Measurements from ENCODE around the gene ABTB2.

DNA sequence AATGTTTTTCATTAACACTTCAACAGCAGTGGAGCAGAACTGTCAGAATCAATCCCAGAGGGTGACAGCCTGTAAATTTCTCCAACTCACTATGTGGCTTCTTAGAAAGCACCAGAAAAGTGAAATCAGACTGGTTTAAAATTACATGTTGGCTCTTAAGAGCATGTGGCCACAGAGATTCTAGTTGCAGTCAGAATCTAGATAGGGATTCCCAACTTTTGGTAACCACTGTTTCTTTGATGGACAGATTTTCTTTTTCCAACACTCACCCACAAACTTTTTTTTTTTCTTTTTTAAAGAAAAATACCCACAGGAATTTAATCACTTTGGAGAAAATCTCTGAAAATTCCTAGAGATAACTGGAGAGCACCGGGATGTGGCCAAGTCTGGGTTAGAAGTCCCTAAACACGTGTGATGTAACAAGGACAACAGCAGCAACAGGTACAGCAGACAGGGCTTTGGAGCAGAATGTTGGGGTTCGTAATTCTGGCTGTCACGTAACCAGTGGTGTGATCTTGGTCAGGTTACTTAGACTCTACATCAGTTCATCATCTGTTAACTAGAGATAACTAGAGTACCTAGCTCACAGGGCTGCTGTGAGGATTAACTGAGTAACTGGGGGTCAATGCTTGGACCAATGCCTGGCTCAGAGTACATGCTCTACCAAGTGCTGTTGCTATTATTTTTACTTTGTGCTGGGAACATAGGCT, 152.3 kb downstream of the ABTB2 start:
- TF ChIP-seq, protein P1, sequence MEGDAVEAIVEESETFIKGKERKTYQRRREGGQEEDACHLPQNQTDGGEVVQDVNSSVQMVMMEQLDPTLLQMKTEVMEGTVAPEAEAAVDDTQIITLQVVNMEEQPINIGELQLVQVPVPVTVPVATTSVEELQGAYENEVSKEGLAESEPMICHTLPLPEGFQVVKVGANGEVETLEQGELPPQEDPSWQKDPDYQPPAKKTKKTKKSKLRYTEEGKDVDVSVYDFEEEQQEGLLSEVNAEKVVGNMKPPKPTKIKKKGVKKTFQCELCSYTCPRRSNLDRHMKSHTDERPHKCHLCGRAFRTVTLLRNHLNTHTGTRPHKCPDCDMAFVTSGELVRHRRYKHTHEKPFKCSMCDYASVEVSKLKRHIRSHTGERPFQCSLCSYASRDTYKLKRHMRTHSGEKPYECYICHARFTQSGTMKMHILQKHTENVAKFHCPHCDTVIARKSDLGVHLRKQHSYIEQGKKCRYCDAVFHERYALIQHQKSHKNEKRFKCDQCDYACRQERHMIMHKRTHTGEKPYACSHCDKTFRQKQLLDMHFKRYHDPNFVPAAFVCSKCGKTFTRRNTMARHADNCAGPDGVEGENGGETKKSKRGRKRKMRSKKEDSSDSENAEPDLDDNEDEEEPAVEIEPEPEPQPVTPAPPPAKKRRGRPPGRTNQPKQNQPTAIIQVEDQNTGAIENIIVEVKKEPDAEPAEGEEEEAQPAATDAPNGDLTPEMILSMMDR (IDR thresholded peaks at IDR 0.05; ENCODE audit: insufficient read depth, low read length): no peak
- TF ChIP-seq GABPA (IDR thresholded peaks at IDR 0.05; ENCODE audit: low read depth) (no peak), POLR2AphosphoS5 (IDR thresholded peaks at IDR 0.05; ENCODE audit: low read depth) (no peak)
- TF ChIP-seq, protein P2, sequence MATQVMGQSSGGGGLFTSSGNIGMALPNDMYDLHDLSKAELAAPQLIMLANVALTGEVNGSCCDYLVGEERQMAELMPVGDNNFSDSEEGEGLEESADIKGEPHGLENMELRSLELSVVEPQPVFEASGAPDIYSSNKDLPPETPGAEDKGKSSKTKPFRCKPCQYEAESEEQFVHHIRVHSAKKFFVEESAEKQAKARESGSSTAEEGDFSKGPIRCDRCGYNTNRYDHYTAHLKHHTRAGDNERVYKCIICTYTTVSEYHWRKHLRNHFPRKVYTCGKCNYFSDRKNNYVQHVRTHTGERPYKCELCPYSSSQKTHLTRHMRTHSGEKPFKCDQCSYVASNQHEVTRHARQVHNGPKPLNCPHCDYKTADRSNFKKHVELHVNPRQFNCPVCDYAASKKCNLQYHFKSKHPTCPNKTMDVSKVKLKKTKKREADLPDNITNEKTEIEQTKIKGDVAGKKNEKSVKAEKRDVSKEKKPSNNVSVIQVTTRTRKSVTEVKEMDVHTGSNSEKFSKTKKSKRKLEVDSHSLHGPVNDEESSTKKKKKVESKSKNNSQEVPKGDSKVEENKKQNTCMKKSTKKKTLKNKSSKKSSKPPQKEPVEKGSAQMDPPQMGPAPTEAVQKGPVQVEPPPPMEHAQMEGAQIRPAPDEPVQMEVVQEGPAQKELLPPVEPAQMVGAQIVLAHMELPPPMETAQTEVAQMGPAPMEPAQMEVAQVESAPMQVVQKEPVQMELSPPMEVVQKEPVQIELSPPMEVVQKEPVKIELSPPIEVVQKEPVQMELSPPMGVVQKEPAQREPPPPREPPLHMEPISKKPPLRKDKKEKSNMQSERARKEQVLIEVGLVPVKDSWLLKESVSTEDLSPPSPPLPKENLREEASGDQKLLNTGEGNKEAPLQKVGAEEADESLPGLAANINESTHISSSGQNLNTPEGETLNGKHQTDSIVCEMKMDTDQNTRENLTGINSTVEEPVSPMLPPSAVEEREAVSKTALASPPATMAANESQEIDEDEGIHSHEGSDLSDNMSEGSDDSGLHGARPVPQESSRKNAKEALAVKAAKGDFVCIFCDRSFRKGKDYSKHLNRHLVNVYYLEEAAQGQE (IDR thresholded peaks at IDR 0.05; ENCODE audit: insufficient replicate concordance, low read depth): no peak
